GM19372 (cell line): ENCODE data around the gene MPPED1.

Experiments used
- ATAC-seq: cut with Tn5 transposase; IDR thresholded peaks from one replicate; pipeline ENCODE4 v1.9.1; 2021; ENCODE audit warnings: mild to moderate bottlenecking, low read depth, moderate library complexity; ENCODE audit not compliant: unreplicated experiment

Gene MPPED1

DNA sequence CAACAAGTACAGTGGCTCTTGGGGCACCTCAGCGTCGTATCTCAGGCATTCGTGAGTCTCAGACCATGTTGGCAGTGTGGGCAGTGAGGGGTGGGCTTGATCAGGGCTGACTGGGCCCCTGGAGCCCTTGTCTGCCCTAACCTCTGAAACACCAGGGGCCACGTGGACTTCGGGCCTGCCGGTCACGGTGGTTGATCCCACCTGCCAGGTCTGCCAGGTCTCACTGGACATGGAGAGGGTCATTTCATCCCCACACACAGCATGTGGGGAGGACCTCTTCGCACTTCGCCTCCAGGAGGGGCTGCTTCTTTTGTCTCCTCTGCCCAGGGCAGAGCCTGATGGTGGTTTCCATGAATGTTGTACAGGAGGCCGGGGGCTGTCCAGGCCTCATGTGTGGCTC, 77.1 kb downstream of the MPPED1 start:
- ATAC-seq = no peak

- ATAC-seq = no peak
Measured at GRCh38 chr22:43490311-43490710, 78.5 kb downstream of the MPPED1 start.

- ATAC-seq = no peak
Measured at GRCh38 chr22:43491177-43491576, 79.4 kb downstream of the MPPED1 start.

- no peak for ATAC-seq
Measured at GRCh38 chr22:43491737-43492136, 79.9 kb downstream of the MPPED1 start.

DNA sequence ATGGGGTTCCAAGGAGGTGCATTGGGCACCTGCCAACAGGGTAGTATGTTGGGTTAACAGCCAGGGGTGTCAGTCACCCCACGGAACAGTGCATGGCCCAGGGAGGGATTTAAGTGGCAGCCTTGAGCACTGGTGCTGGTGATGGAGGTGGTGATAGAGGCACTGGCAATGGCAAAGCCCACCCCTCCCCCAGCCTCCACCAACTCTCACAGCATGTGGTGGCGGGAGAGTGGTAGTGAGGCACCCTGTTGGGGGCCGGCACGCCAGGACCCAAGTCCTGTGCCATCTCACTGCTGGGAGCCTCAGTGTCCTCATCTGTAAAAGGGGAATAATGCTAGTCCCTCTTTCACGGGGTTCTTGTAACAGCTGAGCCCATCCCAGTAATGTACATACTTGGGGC, 81.5 kb downstream of the MPPED1 start:
- ATAC-seq = no peak

DNA sequence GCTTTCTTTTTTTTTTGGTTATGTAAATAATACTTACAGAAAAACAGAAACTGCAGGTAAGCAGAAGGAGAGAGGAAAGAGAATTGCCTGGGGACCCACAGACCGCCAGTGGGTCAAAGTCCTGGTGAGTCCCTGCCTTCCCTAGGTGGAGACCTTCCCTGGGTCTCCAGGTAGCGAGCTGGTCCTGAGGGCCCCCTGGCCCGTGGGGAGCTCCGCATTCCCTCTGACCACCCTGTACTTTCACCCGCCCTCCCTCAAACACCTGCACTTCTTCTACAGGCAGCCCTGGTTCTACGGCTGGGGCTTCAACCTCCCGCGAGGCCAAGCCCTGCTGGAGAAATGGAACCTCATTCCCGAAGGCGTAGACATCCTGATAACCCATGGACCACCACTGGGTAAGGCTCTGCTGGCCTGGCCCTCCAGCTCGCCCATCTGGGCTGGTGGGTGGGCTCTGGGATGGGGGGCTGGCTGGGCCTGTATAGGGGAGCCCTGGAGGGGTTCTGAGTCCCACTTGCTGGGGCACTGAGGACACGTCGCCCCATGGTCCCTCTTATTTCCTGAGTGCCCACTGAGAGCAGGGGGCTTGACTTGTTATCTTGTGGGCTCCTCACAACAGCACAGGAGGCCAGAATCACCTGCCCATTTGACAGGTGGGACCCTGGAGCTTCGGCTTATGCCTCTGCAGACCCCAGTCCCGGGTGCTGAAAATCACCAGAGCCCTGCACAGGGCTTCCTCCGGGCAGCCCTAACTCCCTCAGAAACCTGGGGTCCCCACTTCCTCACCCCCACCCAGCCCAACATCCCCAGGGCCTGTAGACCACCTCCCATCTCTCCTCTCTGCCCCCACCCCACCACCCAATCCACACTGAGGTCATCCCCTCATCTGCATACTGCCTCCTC, 86.4 kb downstream of the MPPED1 start:
- ATAC-seq = no peak

- ATAC-seq = no peak
Measured at GRCh38 chr22:43498856-43499253, 87.0 kb downstream of the MPPED1 start.

GRCh38 chr22:43500792-43501785, 89.3 kb downstream of the MPPED1 start:
- ATAC-seq = no peak

- no peak for ATAC-seq
Measured at GRCh38 chr22:43501878-43502277, 90.1 kb downstream of the MPPED1 start.

DNA sequence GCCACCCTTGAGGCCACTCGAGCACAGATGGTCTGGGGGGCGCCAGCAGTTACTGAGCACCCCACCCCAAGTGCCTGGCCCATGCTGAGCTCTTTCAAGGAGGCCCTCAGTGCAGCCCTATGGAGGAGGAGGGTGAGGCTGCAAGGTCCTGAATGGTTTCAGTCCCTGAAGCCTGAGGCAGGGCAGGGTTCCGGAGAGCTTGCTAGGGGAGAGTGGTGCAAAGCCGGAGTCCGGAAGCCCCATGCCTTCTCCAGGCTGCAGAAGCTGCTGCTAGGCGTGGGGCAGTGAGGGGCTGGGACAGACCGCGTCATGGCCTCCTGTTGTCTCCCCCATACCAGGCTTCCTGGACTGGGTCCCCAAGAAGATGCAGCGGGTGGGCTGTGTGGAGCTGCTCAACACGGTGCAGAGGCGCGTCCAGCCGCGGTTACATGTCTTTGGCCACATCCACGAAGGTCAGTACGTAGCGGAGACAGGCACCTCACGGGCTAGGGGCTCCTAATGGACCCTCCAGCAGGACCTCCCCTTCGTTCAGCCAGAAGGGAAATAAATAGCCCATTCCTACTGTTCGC, 90.6 kb downstream of the MPPED1 start:
- ATAC-seq = no peak

DNA sequence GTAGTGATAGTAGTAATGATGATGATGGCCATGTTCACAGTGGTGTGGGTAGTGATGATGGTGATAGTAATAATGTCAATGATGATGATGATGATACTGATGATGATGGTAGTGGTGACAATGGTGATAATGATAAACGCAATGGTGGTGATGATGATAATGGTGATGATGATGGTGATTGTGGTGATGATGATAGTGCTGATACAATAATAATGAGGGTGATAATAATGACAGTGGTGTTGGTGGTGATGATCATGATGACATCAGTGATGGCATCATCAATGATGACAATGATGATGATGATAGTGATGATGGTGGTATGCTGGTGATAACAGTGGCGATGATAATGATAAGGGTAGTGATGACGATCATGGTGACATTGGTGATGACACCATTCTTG, 92.3 kb downstream of the MPPED1 start:
- no peak for ATAC-seq

GRCh38 chr22:43504666-43505261, 93.0 kb downstream of the MPPED1 start:
- no peak for ATAC-seq

- no peak for ATAC-seq
Measured at GRCh38 chr22:43505423-43505822, 93.6 kb downstream of the MPPED1 start.

- ATAC-seq = no peak
Measured at GRCh38 chr22:43505896-43506295, 94.1 kb downstream of the MPPED1 start.

GRCh38 chr22:43506487-43506886, 94.7 kb downstream of the MPPED1 start:
- ATAC-seq = no peak

DNA sequence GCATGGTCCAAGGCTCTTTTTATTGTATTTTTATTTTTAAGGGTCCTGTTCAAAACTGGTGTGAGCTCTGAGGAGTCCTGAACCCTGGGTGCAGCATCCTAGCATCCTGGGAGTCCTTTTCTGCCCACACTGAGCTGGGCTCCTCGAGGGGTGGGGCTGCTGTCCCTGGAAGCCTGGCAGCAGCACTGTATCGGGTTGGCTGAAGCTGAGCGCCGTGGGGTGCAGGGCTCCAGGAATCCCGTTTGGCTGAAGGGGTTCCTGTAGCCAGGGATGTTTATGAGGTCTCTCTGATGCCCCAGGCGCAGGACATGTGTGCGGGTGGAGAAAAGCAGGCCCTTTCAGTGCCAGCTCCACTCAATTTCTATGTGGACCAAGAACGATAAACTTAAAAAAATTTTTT, 95.4 kb downstream of the MPPED1 start:
- no peak for ATAC-seq

GRCh38 chr22:43508489-43508888, 96.7 kb downstream of the MPPED1 start:
- no peak for ATAC-seq

DNA sequence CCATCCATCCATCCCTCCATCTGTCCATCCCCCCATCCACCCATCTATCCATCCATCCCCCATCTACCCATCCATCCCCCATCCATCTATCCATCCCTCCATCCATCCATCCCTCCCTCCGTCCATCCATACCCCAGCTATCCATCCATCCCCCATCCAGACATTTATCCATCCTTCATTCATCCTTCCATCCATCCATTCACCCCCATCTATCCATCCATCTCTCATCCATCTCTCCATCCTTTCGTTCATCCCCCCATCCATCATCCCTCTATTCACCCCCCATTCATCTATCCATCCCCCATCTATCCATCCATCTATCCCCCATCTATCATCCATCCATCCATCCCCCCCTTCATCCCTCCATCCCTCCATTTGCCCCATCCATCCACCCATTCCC, 97.5 kb downstream of the MPPED1 start:
- no peak for ATAC-seq

GRCh38 chr22:43510281-43511070, 98.7 kb downstream of the MPPED1 start:
- ATAC-seq = no peak
